A549 (cell line): ENCODE measurements around the gene PDP2. TPM values are rescaled to one million over a fixed set of nuclear protein-coding genes. Genes with fewer than 3 reads are reported as not detected.

ENCODE experiments used
- ATAC-seq, 2 experiments: fragments of 200-7000 bp in 1 of 2; fragments of >200 bp in 1 of 2; cut with Nextera tagmentation in 1 of 2; cut with Tn5 transposase in 1 of 2; 3 replicates each; pipeline versions ENCODE4 v1.8.0 to v1.9.1; 2018 to 2020; ENCODE audit warnings: mild to moderate bottlenecking in 1 of 2, moderate library complexity in 1 of 2
- CTCF ChIA-PET: fragments of 300-600 bp; sonication (Branson Sonifier 250); formaldehyde crosslinking; extraction: SDS; loops from one replicate; lab custom pipeline; 2021; ENCODE audit warnings: antibody characterized with exemption, inconsistent platforms; lab: Yijun Ruan, JAX
- POLR2A ChIA-PET: fragments of 350-600 bp; formaldehyde crosslinking; extraction: SDS; loops from one replicate; lab custom pipeline; 2021; ENCODE audit warnings: antibody characterized with exemption, inconsistent platforms; lab: Yijun Ruan, JAX
- DNase-seq, 2 experiments: peaks; one replicate each; pipeline versions ENCODE4 v3.0.0 to v3.0.0-alpha.2; 2011 to 2016; ENCODE audit warnings: low read depth in 1 of 2, low spot score in 1 of 2
- FAIRE-seq: peaks from 2 replicates; lab custom pipeline; 2011; peaks lifted over from hg19 to GRCh38; lab: Jason Lieb, UNC
- H3K27ac ChIP-seq, 2 experiments: fragments of >200 bp; sonication (Bioruptor Twin); formaldehyde crosslinking; 3 replicates each; pipeline ENCODE4 v1.5.1; 2016 to 2017
- H3K4me1 ChIP-seq: fragments of >200 bp; sonication (Bioruptor Twin); formaldehyde crosslinking; 3 replicates; pipeline ENCODE4 v1.6.1; 2016
- H3K4me2 ChIP-seq: fragments of >200 bp; sonication (Bioruptor Twin); formaldehyde crosslinking; 3 replicates; pipeline ENCODE4 v1.6.1; 2016
- H3K4me3 ChIP-seq: fragments of >200 bp; sonication (Bioruptor Twin); formaldehyde crosslinking; 3 replicates; pipeline ENCODE4 v1.5.1; 2016
- H3K9me3 ChIP-seq: fragments of >200 bp; sonication (Bioruptor Twin); formaldehyde crosslinking; 3 replicates; pipeline ENCODE4 v1.6.1; 2016
- CBX8 ChIP-seq: fragments of 200-600 bp; sonication (generic); IDR thresholded peaks from 2 replicates; pipeline ENCODE4 v1.6.1; 2016
- CTCF ChIP-seq: fragments of >200 bp; sonication (Bioruptor Twin); formaldehyde crosslinking; IDR thresholded peaks from 3 replicates; pipeline ENCODE4 v1.5.1; 2016
- ESRRA ChIP-seq: fragments of 150-350 bp; IDR thresholded peaks from 2 replicates; pipeline ENCODE4 v1.6.1; 2014; ENCODE audit warnings: mild to moderate bottlenecking, low read length, borderline replicate concordance
- FOXS1 ChIP-seq: fragments of 250-450 bp; sonication (Bioruptor Pico); IDR thresholded peaks from 2 replicates; pipeline ENCODE4 v1.5.0; 2020; ENCODE audit warnings: mild to moderate bottlenecking, moderate library complexity
- GATA3 ChIP-seq: IDR thresholded peaks from 2 replicates; pipeline ENCODE4 v1.6.1; 2012; ENCODE audit warnings: borderline replicate concordance
- KDM5A ChIP-seq: fragments of 200-600 bp; sonication (generic); IDR thresholded peaks from 2 replicates; pipeline ENCODE4 v1.6.1; 2016; ENCODE audit warnings: antibody characterized with exemption, mild to moderate bottlenecking
- MAZ ChIP-seq: fragments of 150-350 bp; IDR thresholded peaks from 2 replicates; pipeline ENCODE4 v1.6.1; 2014; ENCODE audit warnings: antibody characterized with exemption, low read depth, low read length, borderline replicate concordance
- MYC ChIP-seq: IDR thresholded peaks from 2 replicates; pipeline ENCODE4 v1.6.1; 2012; ENCODE audit warnings: mild to moderate bottlenecking, inconsistent platforms, low read length, improper control_type of control experiment, borderline replicate concordance
- PBX3 ChIP-seq: IDR thresholded peaks from 2 replicates; pipeline ENCODE4 v1.6.1; 2012
- POLR2A ChIP-seq: IDR thresholded peaks from 2 replicates; pipeline ENCODE4 v1.6.1; 2012; ENCODE audit warnings: mild to moderate bottlenecking, low read length
- RAD21 ChIP-seq, 2 experiments: fragments of >200 bp in 1 of 2; sonication (Bioruptor Twin) in 1 of 2; formaldehyde crosslinking in 1 of 2; IDR thresholded peaks in 1 of 2; conservative IDR thresholded peaks in 1 of 2; 2 replicates in 1 of 2; 3 replicates in 1 of 2; pipeline ENCODE4 v1.6.1; 2012 to 2018; ENCODE audit warnings: inconsistent platforms in 1 of 2
- RCOR1 ChIP-seq: fragments of 150-350 bp; IDR thresholded peaks from 2 replicates; pipeline ENCODE4 v1.6.1; 2014; ENCODE audit warnings: antibody characterized with exemption, low read length, low read depth
- RFX5 ChIP-seq: fragments of 450-650 bp; IDR thresholded peaks from 2 replicates; pipeline ENCODE4 v1.7.1; 2014; ENCODE audit warnings: antibody characterized with exemption, mild to moderate bottlenecking, moderate library complexity
- RNF2 ChIP-seq: fragments of 200-600 bp; sonication (generic); IDR thresholded peaks from 2 replicates; pipeline ENCODE4 v1.6.1; 2016; ENCODE audit warnings: low read depth, mild to moderate bottlenecking, antibody characterized with exemption, moderate library complexity, borderline replicate concordance
- TFCP2L1 ChIP-seq: fragments of 250-450 bp; sonication (Bioruptor Pico); IDR thresholded peaks from 2 replicates; pipeline ENCODE4 v1.5.0; 2021; ENCODE audit warnings: mild to moderate bottlenecking
- ZFP36 ChIP-seq: fragments of 450-650 bp; IDR thresholded peaks from 2 replicates; pipeline ENCODE4 v1.6.1; 2014; ENCODE audit warnings: borderline replicate concordance; ENCODE audit not compliant: partially characterized antibody
- WGBS: methylation state at CpG from one replicate; pipeline ENCODE4 v1.1.6; 2017; ENCODE audit errors: missing lambda C conversion rate; 5-methylcytosine and 5-hydroxymethylcytosine counted together
- polyA plus RNA-seq, 4 experiments: library from polyadenylated mRNA; depleted of rRNA in 3 of 4; stranded (reverse); fragments of >200 nt; fragmentation: RNase III in 1 of 4; extraction: RNeasy Plus Mini Kit Qiagen cat#74134 plus additional on column Dnase treatment in 1 of 4; gene quantifications; 2 replicates in 3 of 4; 3 replicates in 1 of 4; pipeline ENCODE4 v1.2.3, GENCODE V29; 2011 to 2017
- TF ChIP-seq, protein P1 (sequence below): fragments of 150-350 bp; IDR thresholded peaks from 2 replicates; pipeline ENCODE4 v1.6.1; 2014; ENCODE audit warnings: low read depth, mild to moderate bottlenecking, low read length
- TF ChIP-seq, protein P2 (sequence below): fragments of 250-450 bp; sonication (Bioruptor Pico); IDR thresholded peaks from 2 replicates; pipeline ENCODE4 v1.5.0; 2021; ENCODE audit warnings: mild to moderate bottlenecking, moderate library complexity, borderline replicate concordance
- TF ChIP-seq, protein P3 (sequence below): fragments of 200-600 bp; sonication (generic); IDR thresholded peaks from 2 replicates; pipeline ENCODE4 v1.6.1; 2016; ENCODE audit warnings: antibody characterized with exemption, mild to moderate bottlenecking, moderate library complexity

Gene PDP2
- polyA plus RNA-seq, 2 of the 4 experiments (the other 2 are of a cell fraction): 10.0 to 10.5 TPM

GRCh38 chr16:66904846-66905632 is 24.7 kb downstream of the PDP2 start:
- Histone ChIP-seq H3K27ac (no peak overlapping the region), H3K4me2 (no peak overlapping the region), H3K9me3 (no peaks in the 10 kb centered on the region), H3K4me1 (peaks cover 17% of the 10 kb centered on the region), H3K4me3 (no peak overlapping the region)
- ChIA-PET POLR2A (no interaction called here), CTCF (interaction anchor here (1.0 to 40.8 kb wide), 3 partner anchors 6 to 108 kb away, joined by 3 to 837 read pairs (median 837); partner anchors contain the start of genes CDH16, PDP2 and RRAD)
- TF ChIP-seq POLR2A (no peak), KDM5A (no peak), MAZ (no peak), RFX5 (no peak), TFCP2L1 (no peak), PBX3 (no peak), FOXS1 (CRISPR knock-in tag) (no peak), CBX8 (no peak), GATA3 (no peak), RCOR1 (no peak), ESRRA (no peak), ZFP36 (no peak), RAD21 (conservative IDR thresholded peaks at IDR 0.05 in 1 of 2, IDR thresholded peaks at IDR 0.05 in 1 of 2) (no peak), CTCF (no peak), RNF2 (no peak), MYC (no peak)
- TF ChIP-seq, protein P1, sequence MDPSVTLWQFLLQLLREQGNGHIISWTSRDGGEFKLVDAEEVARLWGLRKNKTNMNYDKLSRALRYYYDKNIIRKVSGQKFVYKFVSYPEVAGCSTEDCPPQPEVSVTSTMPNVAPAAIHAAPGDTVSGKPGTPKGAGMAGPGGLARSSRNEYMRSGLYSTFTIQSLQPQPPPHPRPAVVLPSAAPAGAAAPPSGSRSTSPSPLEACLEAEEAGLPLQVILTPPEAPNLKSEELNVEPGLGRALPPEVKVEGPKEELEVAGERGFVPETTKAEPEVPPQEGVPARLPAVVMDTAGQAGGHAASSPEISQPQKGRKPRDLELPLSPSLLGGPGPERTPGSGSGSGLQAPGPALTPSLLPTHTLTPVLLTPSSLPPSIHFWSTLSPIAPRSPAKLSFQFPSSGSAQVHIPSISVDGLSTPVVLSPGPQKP: no peak
- TF ChIP-seq, protein P2, sequence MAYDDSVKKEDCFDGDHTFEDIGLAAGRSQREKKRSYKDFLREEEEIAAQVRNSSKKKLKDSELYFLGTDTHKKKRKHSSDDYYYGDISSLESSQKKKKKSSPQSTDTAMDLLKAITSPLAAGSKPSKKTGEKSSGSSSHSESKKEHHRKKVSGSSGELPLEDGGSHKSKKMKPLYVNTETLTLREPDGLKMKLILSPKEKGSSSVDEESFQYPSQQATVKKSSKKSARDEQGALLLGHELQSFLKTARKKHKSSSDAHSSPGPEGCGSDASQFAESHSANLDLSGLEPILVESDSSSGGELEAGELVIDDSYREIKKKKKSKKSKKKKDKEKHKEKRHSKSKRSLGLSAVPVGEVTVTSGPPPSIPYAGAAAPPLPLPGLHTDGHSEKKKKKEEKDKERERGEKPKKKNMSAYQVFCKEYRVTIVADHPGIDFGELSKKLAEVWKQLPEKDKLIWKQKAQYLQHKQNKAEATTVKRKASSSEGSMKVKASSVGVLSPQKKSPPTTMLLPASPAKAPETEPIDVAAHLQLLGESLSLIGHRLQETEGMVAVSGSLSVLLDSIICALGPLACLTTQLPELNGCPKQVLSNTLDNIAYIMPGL (CRISPR knock-in tag): no peak
- TF ChIP-seq, protein P3, sequence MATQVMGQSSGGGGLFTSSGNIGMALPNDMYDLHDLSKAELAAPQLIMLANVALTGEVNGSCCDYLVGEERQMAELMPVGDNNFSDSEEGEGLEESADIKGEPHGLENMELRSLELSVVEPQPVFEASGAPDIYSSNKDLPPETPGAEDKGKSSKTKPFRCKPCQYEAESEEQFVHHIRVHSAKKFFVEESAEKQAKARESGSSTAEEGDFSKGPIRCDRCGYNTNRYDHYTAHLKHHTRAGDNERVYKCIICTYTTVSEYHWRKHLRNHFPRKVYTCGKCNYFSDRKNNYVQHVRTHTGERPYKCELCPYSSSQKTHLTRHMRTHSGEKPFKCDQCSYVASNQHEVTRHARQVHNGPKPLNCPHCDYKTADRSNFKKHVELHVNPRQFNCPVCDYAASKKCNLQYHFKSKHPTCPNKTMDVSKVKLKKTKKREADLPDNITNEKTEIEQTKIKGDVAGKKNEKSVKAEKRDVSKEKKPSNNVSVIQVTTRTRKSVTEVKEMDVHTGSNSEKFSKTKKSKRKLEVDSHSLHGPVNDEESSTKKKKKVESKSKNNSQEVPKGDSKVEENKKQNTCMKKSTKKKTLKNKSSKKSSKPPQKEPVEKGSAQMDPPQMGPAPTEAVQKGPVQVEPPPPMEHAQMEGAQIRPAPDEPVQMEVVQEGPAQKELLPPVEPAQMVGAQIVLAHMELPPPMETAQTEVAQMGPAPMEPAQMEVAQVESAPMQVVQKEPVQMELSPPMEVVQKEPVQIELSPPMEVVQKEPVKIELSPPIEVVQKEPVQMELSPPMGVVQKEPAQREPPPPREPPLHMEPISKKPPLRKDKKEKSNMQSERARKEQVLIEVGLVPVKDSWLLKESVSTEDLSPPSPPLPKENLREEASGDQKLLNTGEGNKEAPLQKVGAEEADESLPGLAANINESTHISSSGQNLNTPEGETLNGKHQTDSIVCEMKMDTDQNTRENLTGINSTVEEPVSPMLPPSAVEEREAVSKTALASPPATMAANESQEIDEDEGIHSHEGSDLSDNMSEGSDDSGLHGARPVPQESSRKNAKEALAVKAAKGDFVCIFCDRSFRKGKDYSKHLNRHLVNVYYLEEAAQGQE: no peak
- no peak for ATAC-seq
- no peak for FAIRE-seq
- 56% methylated on average over 12 of the region's 16 CpGs for WGBS
- DNase-seq: no peak
